Purkinje cell (primary cell): ENCODE results near the gene FGD2. TPM values are rescaled to one million over a fixed set of nuclear protein-coding genes. Genes with fewer than 3 reads are reported as not detected.

Experiments used
- polyA plus RNA-seq: library from polyadenylated mRNA; unstranded; fragments of >200 nt; fragmentation: Nextera tagmentation; gene quantifications from 2 replicates; pipeline ENCODE4 v1.2.1, GENCODE V29; 2014

The FGD2 gene
- polyA plus RNA-seq: not detected in 2 replicates

GRCh38 chr6:37005061-37005810 lies at the start of gene FGD2:
FGD2 (plus strand) TSS chr6:37005655; CDS start chr6:37005818, 163 bp downstream.

GRCh38 chr6:36985808-36986703 lies 19.4 kb upstream of the FGD2 start, which contains the start of gene MTCH1:
MTCH1 (minus strand) TSS chr6:36986196; CDS start chr6:36986173, 23 bp downstream.

Other genes with a start within 250 kb of the FGD2 start
- 22.8 TPM in 1 of 2 replicates, not detected in the other for gene CPNE5, start 166.2 kb upstream of the FGD2 start, polyA plus RNA-seq
- 46.7 and 75.7 TPM in 2 replicates for gene PPIL1, start 130.9 kb upstream of the FGD2 start, polyA plus RNA-seq
- 14.3 and 17.1 TPM in 2 replicates for gene C6orf89, start 119.7 kb upstream of the FGD2 start, polyA plus RNA-seq
- gene PI16, start 50.9 kb upstream of the FGD2 start, polyA plus RNA-seq: not detected in 2 replicates
- 112 and 145 TPM in 2 replicates for gene MTCH1, start 19.5 kb upstream of the FGD2 start, polyA plus RNA-seq
- gene PIM1, start 164.5 kb downstream of the FGD2 start, polyA plus RNA-seq: 2.8 and 4.5 TPM in 2 replicates